H1 (cell line): ENCODE measurements around the gene HAUS2. TPM values are rescaled to one million over a fixed set of nuclear protein-coding genes. Genes with fewer than 3 reads are reported as not detected.

ENCODE experiments used
- CTCF ChIA-PET: fragments of 300-600 bp; sonication (Branson Sonifier 250); formaldehyde crosslinking; loops from one replicate; lab custom pipeline; 2021; ENCODE audit not compliant: partially characterized antibody; lab: Charles Lee
- POLR2A ChIA-PET: fragments of 300-600 bp; sonication (Branson Sonifier 250); formaldehyde crosslinking; loops from one replicate; lab custom pipeline; 2021; ENCODE audit warnings: inconsistent platforms; ENCODE audit not compliant: partially characterized antibody; lab: Charles Lee
- DNase-seq, 2 experiments: peaks; one replicate each; pipeline versions ENCODE4 v3.0.0 to v3.0.0-alpha.2; 2010 to 2022; ENCODE audit warnings: low spot score in 2 of 2, low read depth in 1 of 2, mixed read lengths in 1 of 2
- FAIRE-seq: peaks from 2 replicates; lab custom pipeline; 2011; peaks lifted over from hg19 to GRCh38; lab: Jason Lieb, UNC
- H2AFZ ChIP-seq: 2 replicates; pipeline ENCODE4 v1.8.1; 2012; ENCODE audit warnings: low read length, inconsistent platforms
- H2AK5ac ChIP-seq: 2 replicates; pipeline ENCODE4 v1.6.1; 2013; ENCODE audit warnings: low read depth, low read length
- H2BK120ac ChIP-seq: replicated peaks from 2 replicates; pipeline ENCODE3; 2013; ENCODE audit warnings: low read depth, low read length, inconsistent platforms
- H2BK12ac ChIP-seq: 2 replicates; pipeline ENCODE4 v1.6.1; 2013; ENCODE audit warnings: low read depth, low read length
- H2BK15ac ChIP-seq: 2 replicates; pipeline ENCODE4 v1.6.1; 2013; ENCODE audit warnings: low read length
- H2BK20ac ChIP-seq: 2 replicates; pipeline ENCODE4 v1.6.1; 2013; ENCODE audit warnings: low read length
- H2BK5ac ChIP-seq: 2 replicates; pipeline ENCODE4 v1.6.1; 2013; ENCODE audit warnings: low read depth, low read length
- H3K14ac ChIP-seq: 2 replicates; pipeline ENCODE4 v1.6.1; 2013; ENCODE audit warnings: inconsistent platforms; ENCODE audit not compliant: insufficient read length
- H3K18ac ChIP-seq: 2 replicates; pipeline ENCODE4 v1.6.1; 2013; ENCODE audit warnings: low read length; ENCODE audit errors: extremely low read depth
- H3K23ac ChIP-seq: 2 replicates; pipeline ENCODE4 v1.6.1; 2013; ENCODE audit warnings: inconsistent platforms; ENCODE audit not compliant: insufficient read length
- H3K23me2 ChIP-seq: 2 replicates; pipeline ENCODE4 v1.6.1; 2013; ENCODE audit warnings: low read depth, low read length
- H3K27ac ChIP-seq: 2 replicates; pipeline ENCODE4 v1.6.1; 2011; ENCODE audit warnings: low read depth, low read length, inconsistent platforms
- H3K27me3 ChIP-seq, 4 experiments: replicated peaks in 1 of 4; 1 replicate in 1 of 4; 2 replicates in 3 of 4; pipeline versions ENCODE4 v1.6.1 to v1.8.1; 2011 to 2013; ENCODE audit warnings: low read length in 3 of 4, mild to moderate bottlenecking in 3 of 4, inconsistent platforms in 2 of 4, mixed read lengths in 2 of 4, moderate library complexity in 1 of 4; ENCODE audit not compliant: control insufficient read depth in 3 of 4, insufficient read depth in 3 of 4; ENCODE audit errors: extremely low read depth in 1 of 4
- H3K36me3 ChIP-seq, 4 experiments: 2 replicates each; pipeline versions ENCODE4 v1.6.1 to v1.8.1; 2011 to 2013; ENCODE audit warnings: mild to moderate bottlenecking in 4 of 4, low read length in 3 of 4, moderate library complexity in 2 of 4, control low read depth in 1 of 4, inconsistent platforms in 1 of 4; ENCODE audit not compliant: insufficient read depth in 4 of 4, control insufficient read depth in 2 of 4
- H3K4ac ChIP-seq: replicated peaks from 2 replicates; pipeline ENCODE3; 2013; ENCODE audit warnings: low read length, low read depth, mixed read lengths, inconsistent platforms; ENCODE audit not compliant: insufficient read length
- H3K4me1 ChIP-seq, 4 experiments: replicated peaks in 1 of 4; 1 replicate in 1 of 4; 2 replicates in 3 of 4; pipeline versions ENCODE4 v1.6.1 to v1.8.1; 2011 to 2013; ENCODE audit warnings: low read length in 3 of 4, inconsistent platforms in 2 of 4, mixed read lengths in 1 of 4; ENCODE audit not compliant: insufficient read depth in 4 of 4, control insufficient read depth in 3 of 4
- H3K4me2 ChIP-seq, 2 experiments: 2 replicates each; pipeline versions ENCODE4 v1.6.1 to v1.8.1; 2011 to 2013; ENCODE audit warnings: low read depth in 2 of 2, low read length in 2 of 2, control low read depth in 1 of 2, inconsistent platforms in 1 of 2, mild to moderate bottlenecking in 1 of 2; ENCODE audit not compliant: insufficient read depth in 1 of 2
- H3K4me3 ChIP-seq, 4 experiments: fragments of 200-600, 300-600 bp in 1 of 4; sonication (generic), shearing (Covaris generic), sonication (Bioruptor Twin) in 1 of 4; 2 replicates each; pipeline versions ENCODE4 v1.5.1 to v1.8.1; 2011 to 2016; ENCODE audit warnings: low read length in 4 of 4, low read depth in 3 of 4, control low read depth in 2 of 4, inconsistent platforms in 2 of 4, mild to moderate bottlenecking in 2 of 4, mixed read lengths in 1 of 4, moderate library complexity in 1 of 4; ENCODE audit not compliant: insufficient read depth in 2 of 4; ENCODE audit errors: extremely low read depth in 1 of 4
- H3K56ac ChIP-seq: replicated peaks from 2 replicates; pipeline ENCODE3; 2013; ENCODE audit warnings: low read depth, mild to moderate bottlenecking, mixed read lengths, low read length, inconsistent platforms; ENCODE audit not compliant: insufficient read length
- H3K79me1 ChIP-seq: 2 replicates; pipeline ENCODE4 v1.6.1; 2013; ENCODE audit warnings: low read depth, low read length, control low read depth
- H3K79me2 ChIP-seq, 2 experiments: 2 replicates each; pipeline versions ENCODE4 v1.6.1 to v1.8.1; 2012 to 2013; ENCODE audit warnings: low read length in 2 of 2, mild to moderate bottlenecking in 2 of 2, inconsistent platforms in 1 of 2; ENCODE audit not compliant: insufficient read depth in 2 of 2, control insufficient read depth in 1 of 2
- H3K9ac ChIP-seq, 4 experiments: replicated peaks in 1 of 4; 1 replicate in 1 of 4; 2 replicates in 3 of 4; pipeline versions ENCODE4 v1.6.1 to v1.8.1; 2011 to 2013; ENCODE audit warnings: low read depth in 3 of 4, low read length in 3 of 4, control low read depth in 2 of 4, mild to moderate bottlenecking in 2 of 4, moderate library complexity in 2 of 4, inconsistent platforms in 1 of 4; ENCODE audit errors: extremely low read depth in 1 of 4
- H3K9me3 ChIP-seq, 2 experiments: 2 replicates each; pipeline versions ENCODE4 v1.6.1 to v1.8.1; 2012 to 2013; ENCODE audit warnings: mild to moderate bottlenecking in 2 of 2, moderate library complexity in 2 of 2, control low read depth in 1 of 2, inconsistent platforms in 1 of 2, low read depth in 1 of 2, low read length in 1 of 2, mixed read lengths in 1 of 2; ENCODE audit not compliant: insufficient read depth in 2 of 2
- H4K20me1 ChIP-seq, 2 experiments: replicated peaks in 1 of 2; 2 replicates each; pipeline versions ENCODE3 to v1.8.1; 2011 to 2013; ENCODE audit warnings: inconsistent platforms in 2 of 2, low read length in 2 of 2, mild to moderate bottlenecking in 1 of 2; ENCODE audit not compliant: insufficient read depth in 2 of 2, control insufficient read depth in 1 of 2
- H4K5ac ChIP-seq: 2 replicates; pipeline ENCODE4 v1.6.1; 2013; ENCODE audit warnings: low read length, low read depth, mixed read lengths, inconsistent platforms; ENCODE audit not compliant: insufficient read length
- H4K8ac ChIP-seq: 2 replicates; pipeline ENCODE4 v1.8.0; 2013; ENCODE audit warnings: mild to moderate bottlenecking, moderate library complexity, low read length, inconsistent platforms; ENCODE audit not compliant: insufficient read depth; ENCODE audit errors: extremely low read depth
- H4K91ac ChIP-seq: replicated peaks from 2 replicates; pipeline ENCODE3; 2013; ENCODE audit warnings: low read length, mixed read lengths, inconsistent platforms; ENCODE audit not compliant: insufficient read length
- ASH2L ChIP-seq: fragments of 200-600, 300-600 bp; sonication (generic); IDR thresholded peaks from one replicate; pipeline ENCODE4 v1.7.1; 2017; ENCODE audit warnings: low read length
- BACH1 ChIP-seq: IDR thresholded peaks from 2 replicates; pipeline ENCODE4 v1.6.1; 2012; ENCODE audit warnings: low read length, improper control_type of control experiment
- CBX5 ChIP-seq: fragments of 300-800, 300-1000 bp; sonication (generic); IDR thresholded peaks from 2 replicates; pipeline ENCODE4 v1.7.1; 2016; ENCODE audit warnings: antibody characterized with exemption, low read length, low read depth
- EGR1 ChIP-seq: IDR thresholded peaks from 2 replicates; pipeline ENCODE4 v1.6.1; 2011; ENCODE audit warnings: low read depth, low read length, borderline replicate concordance
- GABPA ChIP-seq: IDR thresholded peaks from 2 replicates; pipeline ENCODE4 v1.6.1; 2011; ENCODE audit warnings: mild to moderate bottlenecking, low read length, moderate library complexity, borderline replicate concordance; ENCODE audit not compliant: insufficient read depth
- HDAC6 ChIP-seq: IDR thresholded peaks from one replicate; pipeline ENCODE4 v1.7.1; 2012; ENCODE audit warnings: low read depth, mild to moderate bottlenecking, inconsistent platforms, low read length, moderate library complexity
- JUND ChIP-seq: IDR thresholded peaks from 2 replicates; pipeline ENCODE4 v1.6.1; 2011; ENCODE audit warnings: mild to moderate bottlenecking, improper control_type of control experiment, low read length
- NANOG ChIP-seq: IDR thresholded peaks from 2 replicates; pipeline ENCODE4 v1.6.1; 2011; ENCODE audit warnings: low read length, low read depth, mild to moderate bottlenecking, inconsistent platforms; ENCODE audit not compliant: insufficient read depth, poor library complexity, severe bottlenecking
- RBBP5 ChIP-seq: IDR thresholded peaks from 2 replicates; pipeline ENCODE4 v1.7.1; 2012; ENCODE audit warnings: low read depth, mild to moderate bottlenecking, inconsistent platforms, low read length, moderate library complexity, borderline replicate concordance
- TEAD4 ChIP-seq: IDR thresholded peaks from 2 replicates; pipeline ENCODE4 v1.6.1; 2012; ENCODE audit warnings: low read depth, low read length, inconsistent platforms, mixed read lengths
- YY1 ChIP-seq: IDR thresholded peaks from 2 replicates; pipeline ENCODE4 v1.6.1; 2011; ENCODE audit warnings: low read depth, mild to moderate bottlenecking, low read length
- ZNF274 ChIP-seq: IDR thresholded peaks from 2 replicates; pipeline ENCODE4 v1.7.0; 2012; ENCODE audit warnings: low read length, borderline replicate concordance; ENCODE audit errors: extremely low read depth
- whole genome bisulfite sequencing, 2 experiments: shearing (Covaris generic) in 1 of 2; methylation state at CpG; one replicate each; pipeline versions ENCODE4 v1.1.6 to v1.1.7; 2013 to 2015; ENCODE audit warnings: low lambda C conversion rate in 2 of 2, mixed read lengths in 2 of 2, inconsistent platforms in 1 of 2, low coverage in 1 of 2, missing lambda C conversion rate in 1 of 2; ENCODE audit not compliant: insufficient replicate concordance in 2 of 2, insufficient coverage in 1 of 2, insufficient read length in 1 of 2; ENCODE audit errors: extremely low coverage in 1 of 2, missing lambda C conversion rate in 1 of 2; 5-methylcytosine and 5-hydroxymethylcytosine counted together
- polyA plus RNA-seq, 7 experiments: library from polyadenylated mRNA; depleted of rRNA in 3 of 7; stranded (reverse) in 5 of 7; unstranded in 2 of 7; fragments of >200 nt in 5 of 7; fragments of 200-250 nt in 2 of 7; gene quantifications; 1 replicate in 5 of 7; 2 replicates in 1 of 7; 4 replicates in 1 of 7; pipeline versions ENCODE4 v1.2.1 to v1.2.3, GENCODE V29; 2011 to 2013; ENCODE audit warnings: missing spikeins in 2 of 7, mixed read lengths in 2 of 7
- total RNA-seq: library from RNA; stranded (reverse); fragmentation: NEBNext Ultra II Directional; extraction: Animal tissue kit (Norgen Biotek cat#: 25700); gene quantifications from 2 replicates; pipeline ENCODE4 v1.2.1, GENCODE V29; 2021
- TF ChIP-seq, protein P1 (sequence below): IDR thresholded peaks from 2 replicates; pipeline ENCODE4 v1.6.1; 2012; ENCODE audit warnings: inconsistent platforms
- TF ChIP-seq, protein P2 (sequence below): IDR thresholded peaks from 2 replicates; pipeline ENCODE4 v1.6.1; 2011; ENCODE audit warnings: low read depth, mild to moderate bottlenecking, low read length; ENCODE audit not compliant: insufficient read depth

HAUS2 gene
- total and polyA plus RNA-seq, 2 of the 8 experiments (the other 6 are each of a cell fraction or from before 2014, with no cell fraction given): 12.1 to 33.5 TPM

DNA sequence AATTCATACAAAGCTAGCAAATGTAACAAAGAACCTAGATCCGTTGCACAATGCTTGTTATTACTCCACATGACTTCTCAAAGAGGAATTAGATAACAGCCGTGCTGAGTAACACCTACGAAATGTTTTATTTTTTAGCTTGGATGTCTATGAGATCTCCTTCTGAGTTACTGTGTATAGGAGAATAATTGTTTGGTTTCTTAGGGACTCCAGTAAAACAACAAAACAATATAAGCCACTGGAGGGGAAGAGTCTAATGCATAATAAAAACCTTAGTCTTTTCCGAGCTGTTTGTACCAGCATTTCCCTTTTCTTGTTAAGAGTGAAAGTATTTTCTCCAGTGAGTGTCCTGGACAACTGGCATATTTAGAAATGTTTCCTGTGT, 37.6 kb upstream of the HAUS2 start:
- FAIRE-seq: no peak
- TF ChIP-seq TEAD4 (no peak), RBBP5 (no peak), EGR1 (no peak), CBX5 (no peak), JUND (no peak), ASH2L (no peak), HDAC6 (no peak), ZNF274 (no peak), NANOG (no peak), YY1 (no peak), GABPA (no peak), BACH1 (no peak)
- TF ChIP-seq, protein P1, sequence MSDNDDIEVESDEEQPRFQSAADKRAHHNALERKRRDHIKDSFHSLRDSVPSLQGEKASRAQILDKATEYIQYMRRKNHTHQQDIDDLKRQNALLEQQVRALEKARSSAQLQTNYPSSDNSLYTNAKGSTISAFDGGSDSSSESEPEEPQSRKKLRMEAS: no peak
- TF ChIP-seq, protein P2, sequence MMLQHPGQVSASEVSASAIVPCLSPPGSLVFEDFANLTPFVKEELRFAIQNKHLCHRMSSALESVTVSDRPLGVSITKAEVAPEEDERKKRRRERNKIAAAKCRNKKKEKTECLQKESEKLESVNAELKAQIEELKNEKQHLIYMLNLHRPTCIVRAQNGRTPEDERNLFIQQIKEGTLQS: no peak

More for the DNA sequence above, 37.6 kb upstream of the HAUS2 start:
- Histone ChIP-seq H3K79me1 (peaks cover 5% of the 10 kb centered on the region), H2BK15ac (no peak overlapping the region), H3K23ac (no peak overlapping the region), H3K14ac (no peak overlapping the region), H4K91ac (no peak overlapping the region), H2AFZ (no peak overlapping the region), H3K4me3 (no peak overlapping the region), H3K36me3 (peaks cover 0 to 19% (median 4%) of the 10 kb centered on the region in 4 experiments; a peak in 6 of 8 replicates), H3K56ac (no peak overlapping the region), H2AK5ac (no peak overlapping the region), H4K20me1 (peaks cover 0 to 2% of the 10 kb centered on the region in 2 experiments), H3K4me1 (no peaks in the 10 kb centered on the region), H4K5ac (no peak overlapping the region), H3K9ac (no peak overlapping the region), H4K8ac (no peak overlapping the region), H3K23me2 (no peaks in the 10 kb centered on the region), H3K4me2 (no peak overlapping the region), H3K27me3 (no peaks in the 10 kb centered on the region), H3K4ac (no peak overlapping the region), H2BK120ac (no peak overlapping the region), H3K9me3 (no peaks in the 10 kb centered on the region), H3K79me2 (peaks cover 0 to 13% of the 10 kb centered on the region in 2 experiments; a peak in 1 of 4 replicates), H2BK5ac (no peak overlapping the region), H3K27ac (no peak overlapping the region), H2BK20ac (no peak overlapping the region), H2BK12ac (no peak overlapping the region), H3K18ac (no peak overlapping the region)
- ChIA-PET CTCF (interaction anchor here (0.6 kb wide), 1 partner anchor 96 kb away, joined by 4 read pairs; no protein-coding TSS in a partner anchor), POLR2A (interaction anchor here (0.9 kb wide), 1 partner anchor 35 kb away, joined by 3 read pairs; no protein-coding TSS in a partner anchor)
- 82% methylated on average over 4 of the region's 4 CpGs; no CpG with 5 or more reads in 1 of the 2 experiments for WGBS, 2 experiments
- DNase-seq: no peak
